Activated CD8-positive, alpha-beta memory T cell treated with anti-CD3 and anti-CD28 coated beads, Interleukin-2, amount 50 U/mL, for 24 hours (primary cell): ENCODE results near the gene AGXT.

Experiments used
- DNase-seq: peaks from one replicate; pipeline ENCODE4 v3.0.0-alpha.2; 2020; ENCODE audit errors: extremely low read depth

AGXT gene

DNA sequence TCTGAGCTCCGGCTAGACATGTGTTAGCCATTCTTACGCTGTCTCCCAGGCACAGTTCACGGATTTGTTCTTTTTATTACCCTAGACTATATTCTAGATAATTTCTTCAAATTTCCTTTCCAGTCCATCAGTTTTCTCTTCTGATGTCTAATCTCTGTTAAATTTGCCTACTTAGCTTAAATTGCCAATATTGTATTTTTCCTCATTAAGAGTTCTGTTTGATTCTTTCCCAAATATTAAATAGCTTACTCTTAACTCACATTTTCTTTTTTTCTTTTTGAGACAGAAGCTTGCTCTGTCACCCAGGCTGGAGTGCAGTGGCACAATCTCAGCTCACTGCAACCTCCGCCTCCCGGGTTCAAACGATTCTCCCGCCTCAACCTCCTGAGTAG is 58.8 kb downstream of the AGXT start:
- no peak for DNase-seq

- DNase-seq: no peak
Observed at GRCh38 chr2:240928476-240929363, 60.1 kb downstream of the AGXT start.

DNA sequence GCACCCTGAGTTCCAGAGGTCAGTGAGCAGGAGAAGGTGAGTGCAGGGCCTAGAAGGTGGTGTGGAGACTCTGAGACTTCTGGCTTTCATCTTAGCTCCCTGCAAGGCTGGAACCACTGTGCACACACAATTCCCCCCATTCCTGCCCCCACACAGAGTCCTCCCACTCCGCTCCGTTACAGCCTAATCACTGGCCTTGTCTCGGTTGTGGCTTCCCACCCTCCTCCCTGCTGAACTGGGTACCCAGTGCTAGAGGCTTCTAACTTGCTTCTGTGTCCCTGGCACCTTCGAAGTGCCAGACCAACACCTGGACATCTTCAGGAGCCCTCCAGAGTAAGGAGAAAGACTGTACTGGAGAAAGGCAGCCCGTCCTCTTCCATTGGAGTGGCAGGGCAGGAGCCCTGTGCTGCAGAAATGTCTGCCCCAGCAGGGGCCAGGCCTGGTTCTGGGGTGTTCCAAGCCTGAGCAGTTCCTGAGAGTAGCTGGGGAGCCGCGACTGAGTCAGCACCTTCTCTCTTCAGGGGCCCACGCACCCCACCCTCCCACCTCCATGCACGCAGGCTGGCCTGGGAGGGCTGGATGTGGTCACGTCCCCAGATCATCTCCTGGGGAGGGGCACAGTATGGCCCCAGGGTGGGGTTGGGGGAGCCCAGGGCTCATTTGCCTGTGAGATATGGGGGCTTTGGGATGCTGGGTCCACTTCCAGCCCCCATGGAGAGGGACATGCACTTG is 60.9 kb downstream of the AGXT start:
- no peak for DNase-seq
